HEK293 (cell line): ENCODE measurements around the gene INTS13.
"Not testable (repeated sequence)": the region's sequence is repeated elsewhere in the genome, so short reads cannot be mapped to it uniquely, and the experiment has no call there.

Source experiments
- ATF2 ChIP-seq: fragments of 450-650 bp; formaldehyde crosslinking; IDR thresholded peaks from 2 replicates; pipeline ENCODE4 v1.5.1; 2016; ENCODE audit warnings: missing biosample characterization, missing genetic modification characterization, low read depth
- CTCF ChIP-seq: fragments of 450-650 bp; formaldehyde crosslinking; IDR thresholded peaks from 2 replicates; pipeline ENCODE4 v1.5.1; 2016; ENCODE audit warnings: missing biosample characterization, missing genetic modification characterization
- REST ChIP-seq: fragments of 450-650 bp; formaldehyde crosslinking; IDR thresholded peaks from 2 replicates; pipeline ENCODE4 v1.5.1; 2016; ENCODE audit warnings: missing biosample characterization, missing genetic modification characterization
- ZBTB21 ChIP-seq: fragments of 450-650 bp; formaldehyde crosslinking; IDR thresholded peaks from 2 replicates; pipeline ENCODE4 v1.5.1; 2017; ENCODE audit warnings: missing biosample characterization, missing genetic modification characterization
- ZFP3 ChIP-seq: fragments of 450-650 bp; formaldehyde crosslinking; IDR thresholded peaks from 2 replicates; pipeline ENCODE4 v1.5.1; 2016; ENCODE audit warnings: low read depth, missing biosample characterization, missing genetic modification characterization
- ZNF133 ChIP-seq: fragments of 450-650 bp; formaldehyde crosslinking; IDR thresholded peaks from 2 replicates; pipeline ENCODE4 v1.5.1; 2016; ENCODE audit warnings: missing biosample characterization, missing genetic modification characterization
- ZNF157 ChIP-seq: fragments of 450-650 bp; formaldehyde crosslinking; IDR thresholded peaks from 2 replicates; pipeline ENCODE4 v1.5.1; 2016; ENCODE audit warnings: missing biosample characterization, missing genetic modification characterization
- ZNF24 ChIP-seq: fragments of 450-650 bp; formaldehyde crosslinking; IDR thresholded peaks from 2 replicates; pipeline ENCODE4 v1.5.1; 2016; ENCODE audit warnings: missing biosample characterization, missing genetic modification characterization
- ZNF362 ChIP-seq: fragments of 450-650 bp; formaldehyde crosslinking; IDR thresholded peaks from 2 replicates; pipeline ENCODE4 v1.5.1; 2016; ENCODE audit warnings: missing biosample characterization, missing genetic modification characterization
- ZNF391 ChIP-seq: fragments of 450-650 bp; formaldehyde crosslinking; IDR thresholded peaks from 2 replicates; pipeline ENCODE4 v1.5.1; 2016; ENCODE audit warnings: low read depth, missing biosample characterization, missing genetic modification characterization, borderline replicate concordance
- ZNF639 ChIP-seq: fragments of 450-650 bp; formaldehyde crosslinking; IDR thresholded peaks from 2 replicates; pipeline ENCODE4 v1.5.1; 2016; ENCODE audit warnings: missing biosample characterization, missing genetic modification characterization

- TF ChIP-seq CTCF (tag by site-specific recombination); ZBTB21 (tag by site-specific recombination); ZNF362 (tag by site-specific recombination); ATF2 (tag by site-specific recombination); ZNF24; ZFP3 (tag by site-specific recombination); REST (tag by site-specific recombination); ZNF639 (tag by site-specific recombination); ZNF157 (tag by site-specific recombination); ZNF133; ZNF391 (tag by site-specific recombination): not testable (repeated sequence)
Observed at GRCh38 chr12:26862787-26863186, 75.0 kb downstream of the INTS13 start.
